Embryonic facial prominence (tissue), 1 donor: ENCODE results near the gene NR2F1-AS1.
A peak's percentile ranks its signal among the peaks of the same experiment; 100 is the strongest.

Source experiments
- DNase-seq: peaks from one replicate; pipeline ENCODE4 v3.0.0-alpha.2; 2016; ENCODE audit errors: extremely low spot score

The NR2F1-AS1 gene

GRCh38 chr5:93589152-93589828 lies 8.3 kb upstream of the NR2F1-AS1 start:
- no peak for DNase-seq

GRCh38 chr5:93588352-93589151 lies 7.5 kb upstream of the NR2F1-AS1 start:
- DNase-seq = no peak

- DNase-seq = no peak
Observed at GRCh38 chr5:93587597-93588351, 6.8 kb upstream of the NR2F1-AS1 start.

- no peak for DNase-seq
Observed at GRCh38 chr5:93586736-93587596, 5.9 kb upstream of the NR2F1-AS1 start.

GRCh38 chr5:93585767-93586385 lies 4.9 kb upstream of the NR2F1-AS1 start:
- DNase-seq = no peak

- DNase-seq = no peak
Observed at GRCh38 chr5:93585041-93585766, 4.2 kb upstream of the NR2F1-AS1 start.

- DNase-seq = no peak
Observed at GRCh38 chr5:93584596-93585040, 3.6 kb upstream of the NR2F1-AS1 start.

GRCh38 chr5:93583768-93584595 lies 3.0 kb upstream of the NR2F1-AS1 start:
- no peak for DNase-seq

GRCh38 chr5:93583439-93583767 lies 2.4 kb upstream of the NR2F1-AS1 start:
- DNase-seq = no peak

GRCh38 chr5:93582677-93583438 lies 1.8 kb upstream of the NR2F1-AS1 start, which contains the start of gene NR2F1:
TSS of gene NR2F1 (plus strand) at chr5:93583222. CDS start at chr5:93585024, 1,802 bp downstream.
- peak; percentile 75 for DNase-seq

GRCh38 chr5:93582167-93582462 lies 1.1 kb upstream of the NR2F1-AS1 start:
- DNase-seq = no peak

GRCh38 chr5:93580063-93580926 lies 724 bp downstream of the NR2F1-AS1 start:
- DNase-seq = no peak

GRCh38 chr5:93579692-93580062 lies 1.3 kb downstream of the NR2F1-AS1 start:
- DNase-seq = no peak

GRCh38 chr5:93578813-93579691 lies 2.0 kb downstream of the NR2F1-AS1 start:
- DNase-seq = no peak

- DNase-seq = no peak
Observed at GRCh38 chr5:93577854-93578812, 2.9 kb downstream of the NR2F1-AS1 start.
